Measurements from ENCODE around the gene NR6A1.

NR6A1 gene

GRCh38 chr9:124550072-124550471, 221.0 kb downstream of the NR6A1 start:
- TF ChIP-seq CTCF (IDR thresholded peaks at IDR 0.05; ENCODE audit: control insufficient read depth, insufficient read depth, low read depth, low read length, missing control alignments): no peak
- H3K4me3 ChIP-seq (ENCODE audit: control insufficient read depth, low read depth, low read length): no peak overlapping the region

GRCh38 chr9:124549016-124549415, 222.1 kb downstream of the NR6A1 start:
- no peak overlapping the region for H3K4me3 ChIP-seq (ENCODE audit: control insufficient read depth, low read depth, low read length)
- TF ChIP-seq CTCF (IDR thresholded peaks at IDR 0.05; ENCODE audit: control insufficient read depth, insufficient read depth, low read depth, low read length, missing control alignments): no peak
- DNase-seq (ENCODE audit: low read depth): no peak

More at GRCh38 chr9:124550072-124550471, 221.0 kb downstream of the NR6A1 start:
- no peak for DNase-seq (ENCODE audit: low read depth)

- H3K4me3 ChIP-seq (ENCODE audit: control insufficient read depth, low read depth, low read length): no peak overlapping the region
- no peak for TF ChIP-seq CTCF (IDR thresholded peaks at IDR 0.05; ENCODE audit: control insufficient read depth, insufficient read depth, low read depth, low read length, missing control alignments)
- DNase-seq (ENCODE audit: low read depth): no peak
Observed at GRCh38 chr9:124544535-124544934, 226.6 kb downstream of the NR6A1 start.

GRCh38 chr9:124541824-124542223, 229.3 kb downstream of the NR6A1 start:
- no peak for DNase-seq (ENCODE audit: low read depth)
- no peak for TF ChIP-seq CTCF (IDR thresholded peaks at IDR 0.05; ENCODE audit: control insufficient read depth, insufficient read depth, low read depth, low read length, missing control alignments)
- no peak overlapping the region for H3K4me3 ChIP-seq (ENCODE audit: control insufficient read depth, low read depth, low read length)

- no peak for TF ChIP-seq CTCF (IDR thresholded peaks at IDR 0.05; ENCODE audit: control insufficient read depth, insufficient read depth, low read depth, low read length, missing control alignments)
- H3K4me3 ChIP-seq (ENCODE audit: control insufficient read depth, low read depth, low read length): no peak overlapping the region
- no peak for DNase-seq (ENCODE audit: low read depth)
Observed at GRCh38 chr9:124537926-124538325, 233.2 kb downstream of the NR6A1 start.

- no peak for DNase-seq (ENCODE audit: low read depth)
- TF ChIP-seq CTCF (IDR thresholded peaks at IDR 0.05; ENCODE audit: control insufficient read depth, insufficient read depth, low read depth, low read length, missing control alignments): no peak
Observed at GRCh38 chr9:124535846-124536245, 235.3 kb downstream of the NR6A1 start.

GRCh38 chr9:124532897-124533296, 238.2 kb downstream of the NR6A1 start:
- no peak for DNase-seq (ENCODE audit: low read depth)
- no peak for TF ChIP-seq CTCF (IDR thresholded peaks at IDR 0.05; ENCODE audit: control insufficient read depth, insufficient read depth, low read depth, low read length, missing control alignments)
- H3K4me3 ChIP-seq (ENCODE audit: control insufficient read depth, low read depth, low read length): no peak overlapping the region

More at GRCh38 chr9:124535846-124536245, 235.3 kb downstream of the NR6A1 start:
- no peak overlapping the region for H3K4me3 ChIP-seq (ENCODE audit: control insufficient read depth, low read depth, low read length)
